NCI-H2081 treated with DMSO at 0.1 percent for 48 hours (cell line): ENCODE measurements around the gene SNCB.

Experiments
- DNase-seq: peaks from one replicate; lab custom pipeline; 2025; lab: John Stamatoyannopoulos, UW

SNCB gene

GRCh38 chr5:176574297-176574591 lies 56.1 kb downstream of the SNCB start:
- DNase-seq = no peak

DNA sequence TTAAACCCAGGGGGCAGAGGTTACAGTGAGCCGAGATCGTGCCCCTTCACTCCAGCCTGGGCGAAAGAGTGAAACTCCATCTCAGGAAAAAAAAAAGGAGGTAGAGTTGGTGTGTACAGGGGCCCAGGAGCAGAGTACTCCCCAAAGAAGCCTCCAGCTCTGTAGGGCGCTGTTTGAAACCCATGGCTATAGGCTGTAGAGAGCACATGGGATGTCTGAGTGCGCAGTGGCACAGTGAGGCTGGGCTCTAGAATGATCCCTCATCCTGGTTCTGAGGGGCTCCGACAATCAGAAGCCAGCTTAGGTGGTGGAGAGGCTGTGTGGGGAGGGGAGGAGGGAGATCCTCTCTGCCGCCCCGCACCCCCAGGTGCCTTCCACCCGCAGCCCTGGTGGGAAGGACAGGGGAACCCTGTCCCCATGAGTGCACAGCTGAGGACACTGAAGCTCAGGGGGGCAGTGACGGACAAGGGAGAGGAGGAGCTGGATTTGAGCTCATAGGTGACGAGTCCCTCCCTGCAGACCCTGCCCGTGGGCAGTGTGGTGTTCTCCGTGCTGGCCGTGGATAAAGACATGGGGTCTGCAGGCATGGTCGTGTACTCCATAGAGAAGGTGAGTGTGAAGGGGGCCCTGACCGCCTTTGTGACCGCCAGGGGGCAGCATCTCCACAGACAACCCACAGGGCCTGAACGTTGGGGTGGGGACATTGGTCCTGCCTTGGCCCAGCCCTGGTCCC lies 56.6 kb downstream of the SNCB start:
- no peak for DNase-seq
